ENCODE data around the gene CCDC149. TPM values are rescaled to one million over a fixed set of nuclear protein-coding genes. Genes with fewer than 3 reads are reported as not detected.

Gene CCDC149
- total and polyA plus RNA-seq, 9 of the 15 experiments (the other 6 are each of a cell fraction or from before 2014, with no cell fraction given) = 0.04 to 0.18 TPM; not detected in 7

GRCh38 chr4:24770667-24771066, 142.2 kb downstream of the CCDC149 start (continued):
- TF ChIP-seq, protein P1, sequence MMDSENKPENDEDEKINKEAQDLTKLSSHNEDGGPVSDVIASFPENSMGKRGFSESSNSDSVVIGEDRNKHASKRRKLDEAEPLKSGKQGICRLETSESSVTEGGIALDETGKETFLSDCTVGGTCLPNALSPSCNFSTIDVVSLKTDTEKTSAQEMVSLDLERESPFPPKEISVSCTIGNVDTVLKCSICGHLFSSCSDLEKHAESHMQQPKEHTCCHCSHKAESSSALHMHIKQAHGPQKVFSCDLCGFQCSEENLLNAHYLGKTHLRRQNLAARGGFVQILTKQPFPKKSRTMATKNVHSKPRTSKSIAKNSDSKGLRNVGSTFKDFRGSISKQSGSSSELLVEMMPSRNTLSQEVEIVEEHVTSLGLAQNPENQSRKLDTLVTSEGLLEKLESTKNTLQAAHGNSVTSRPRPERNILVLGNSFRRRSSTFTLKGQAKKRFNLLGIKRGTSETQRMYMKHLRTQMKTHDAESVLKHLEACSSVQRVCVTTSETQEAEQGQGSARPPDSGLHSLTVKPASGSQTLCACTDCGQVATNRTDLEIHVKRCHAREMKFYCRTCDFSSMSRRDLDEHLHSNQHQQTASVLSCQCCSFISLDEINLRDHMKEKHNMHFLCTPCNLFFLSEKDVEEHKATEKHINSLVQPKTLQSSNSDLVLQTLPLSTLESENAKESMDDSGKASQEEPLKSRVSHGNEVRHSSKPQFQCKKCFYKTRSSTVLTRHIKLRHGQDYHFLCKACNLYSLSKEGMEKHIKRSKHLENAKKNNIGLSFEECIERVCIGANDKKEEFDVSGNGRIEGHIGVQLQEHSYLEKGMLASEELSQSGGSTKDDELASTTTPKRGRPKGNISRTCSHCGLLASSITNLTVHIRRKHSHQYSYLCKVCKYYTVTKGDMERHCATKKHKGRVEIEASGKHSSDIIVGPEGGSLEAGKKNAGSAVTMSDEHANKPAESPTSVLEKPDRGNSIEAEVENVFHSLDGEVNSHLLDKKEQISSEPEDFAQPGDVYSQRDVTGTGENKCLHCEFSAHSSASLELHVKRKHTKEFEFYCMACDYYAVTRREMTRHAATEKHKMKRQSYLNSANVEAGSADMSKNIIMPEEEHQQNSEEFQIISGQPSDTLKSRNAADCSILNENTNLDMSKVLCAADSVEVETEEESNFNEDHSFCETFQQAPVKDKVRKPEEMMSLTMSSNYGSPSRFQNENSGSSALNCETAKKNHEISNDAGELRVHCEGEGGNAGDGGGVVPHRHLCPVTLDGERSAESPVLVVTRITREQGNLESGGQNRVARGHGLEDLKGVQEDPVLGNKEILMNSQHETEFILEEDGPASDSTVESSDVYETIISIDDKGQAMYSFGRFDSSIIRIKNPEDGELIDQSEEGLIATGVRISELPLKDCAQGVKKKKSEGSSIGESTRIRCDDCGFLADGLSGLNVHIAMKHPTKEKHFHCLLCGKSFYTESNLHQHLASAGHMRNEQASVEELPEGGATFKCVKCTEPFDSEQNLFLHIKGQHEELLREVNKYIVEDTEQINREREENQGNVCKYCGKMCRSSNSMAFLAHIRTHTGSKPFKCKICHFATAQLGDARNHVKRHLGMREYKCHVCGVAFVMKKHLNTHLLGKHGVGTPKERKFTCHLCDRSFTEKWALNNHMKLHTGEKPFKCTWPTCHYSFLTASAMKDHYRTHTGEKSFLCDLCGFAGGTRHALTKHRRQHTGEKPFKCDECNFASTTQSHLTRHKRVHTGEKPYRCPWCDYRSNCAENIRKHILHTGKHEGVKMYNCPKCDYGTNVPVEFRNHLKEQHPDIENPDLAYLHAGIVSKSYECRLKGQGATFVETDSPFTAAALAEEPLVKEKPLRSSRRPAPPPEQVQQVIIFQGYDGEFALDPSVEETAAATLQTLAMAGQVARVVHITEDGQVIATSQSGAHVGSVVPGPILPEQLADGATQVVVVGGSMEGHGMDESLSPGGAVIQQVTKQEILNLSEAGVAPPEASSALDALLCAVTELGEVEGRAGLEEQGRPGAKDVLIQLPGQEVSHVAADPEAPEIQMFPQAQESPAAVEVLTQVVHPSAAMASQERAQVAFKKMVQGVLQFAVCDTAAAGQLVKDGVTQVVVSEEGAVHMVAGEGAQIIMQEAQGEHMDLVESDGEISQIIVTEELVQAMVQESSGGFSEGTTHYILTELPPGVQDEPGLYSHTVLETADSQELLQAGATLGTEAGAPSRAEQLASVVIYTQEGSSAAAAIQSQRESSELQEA (IDR thresholded peaks at IDR 0.05; ENCODE audit: low read depth) = no peak
- no peak for TF ChIP-seq SIN3A (IDR thresholded peaks at IDR 0.05; ENCODE audit: borderline replicate concordance in 2 of 2, control insufficient read depth in 1 of 2, low read depth in 2 of 2, low read length in 2 of 2)
- TF ChIP-seq NEUROD1 (IDR thresholded peaks at IDR 0.05; ENCODE audit: borderline replicate concordance, low read depth, low read length, partially characterized antibody) = no peak
- no peak for TF ChIP-seq CREB5 (CRISPR knock-in tag; IDR thresholded peaks at IDR 0.05)
- TF ChIP-seq, protein P2, sequence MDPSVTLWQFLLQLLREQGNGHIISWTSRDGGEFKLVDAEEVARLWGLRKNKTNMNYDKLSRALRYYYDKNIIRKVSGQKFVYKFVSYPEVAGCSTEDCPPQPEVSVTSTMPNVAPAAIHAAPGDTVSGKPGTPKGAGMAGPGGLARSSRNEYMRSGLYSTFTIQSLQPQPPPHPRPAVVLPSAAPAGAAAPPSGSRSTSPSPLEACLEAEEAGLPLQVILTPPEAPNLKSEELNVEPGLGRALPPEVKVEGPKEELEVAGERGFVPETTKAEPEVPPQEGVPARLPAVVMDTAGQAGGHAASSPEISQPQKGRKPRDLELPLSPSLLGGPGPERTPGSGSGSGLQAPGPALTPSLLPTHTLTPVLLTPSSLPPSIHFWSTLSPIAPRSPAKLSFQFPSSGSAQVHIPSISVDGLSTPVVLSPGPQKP (CRISPR knock-in tag; IDR thresholded peaks at IDR 0.05) = no peak
- no peak for TF ChIP-seq SRSF1 (IDR thresholded peaks at IDR 0.05; ENCODE audit: low read depth, low read length)
- no peak for TF ChIP-seq SRSF9 (IDR thresholded peaks at IDR 0.05; ENCODE audit: borderline replicate concordance, low read depth, low read length)
- no peak for TF ChIP-seq ZNF133 (CRISPR knock-in tag; IDR thresholded peaks at IDR 0.05)
- TF ChIP-seq RCOR1 (IDR thresholded peaks at IDR 0.05; ENCODE audit: borderline replicate concordance in 1 of 2, low read depth in 2 of 2, low read length in 2 of 2) = no peak
- TF ChIP-seq HDAC2 (IDR thresholded peaks at IDR 0.05) = no peak
- no peak for TF ChIP-seq XRCC5 (IDR thresholded peaks at IDR 0.05; ENCODE audit: low read depth, low read length)
- TF ChIP-seq ZNF644 (tag; IDR thresholded peaks at IDR 0.05; ENCODE audit: low read depth) = no peak
- TF ChIP-seq TSHZ1 (CRISPR knock-in tag; IDR thresholded peaks at IDR 0.05) = no peak
- no peak for TF ChIP-seq MIER1 (IDR thresholded peaks at IDR 0.05; ENCODE audit: low read depth)
